ENCODE measurements around the gene RINL.
"Not testable (repeated sequence)": the region's sequence is repeated elsewhere in the genome, so short reads cannot be mapped to it uniquely, and the experiment has no call there.

RINL gene

DNA sequence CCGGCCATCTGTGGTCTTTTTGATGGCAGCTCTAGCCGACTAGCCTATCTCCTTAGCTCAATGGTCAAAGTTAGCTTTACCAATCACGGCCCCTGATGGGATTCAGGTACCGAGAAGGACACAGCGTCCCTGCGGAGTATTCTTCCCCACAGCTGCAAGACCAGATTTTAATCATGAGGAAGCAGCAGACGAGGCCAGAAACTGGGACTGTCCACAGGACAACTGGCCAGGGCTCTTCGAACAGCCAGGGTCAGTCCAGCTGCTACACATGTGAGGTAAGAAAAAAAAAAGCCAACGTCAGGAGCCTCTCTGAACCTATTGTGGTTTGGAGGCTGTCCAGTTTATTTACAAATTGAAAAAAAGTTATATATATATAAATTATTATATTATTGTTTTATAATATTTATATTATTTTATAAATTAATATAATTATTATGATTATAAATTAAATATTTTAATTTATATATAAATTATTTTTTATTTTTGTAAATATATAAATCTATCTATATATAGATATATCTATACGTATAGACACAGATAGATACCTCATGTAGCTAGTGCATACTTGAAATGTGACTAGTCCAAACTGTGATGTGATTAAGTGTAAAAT is 10.8 kb downstream of the RINL start:
- Mint-ChIP-seq H3K27ac (no peak overlapping the region), H3K4me3 (no peak overlapping the region), H3K36me3 (ENCODE audit: low read depth) (no peaks in the 10 kb centered on the region), H3K4me1 (peaks cover 40% of the 10 kb centered on the region), H3K27me3 (ENCODE audit: low read depth, poor library complexity) (peaks cover 17% of the 10 kb centered on the region), H3K9me3 (peaks cover 5% of the 10 kb centered on the region)
- DNase-seq = no peak
- no peak for TF ChIP-seq CTCF (IDR thresholded peaks at IDR 0.05)

GRCh38 chr19:38862321-38863059 is 15.6 kb downstream of the RINL start:
- Mint-ChIP-seq H3K4me3 (no peak overlapping the region), H3K4me1 (peaks cover 55% of the 10 kb centered on the region), H3K9me3 (peaks cover 7% of the 10 kb centered on the region), H3K27ac (peak overlapping the region; percentile 86), H3K27me3 (ENCODE audit: low read depth, poor library complexity) (peaks cover 3% of the 10 kb centered on the region), H3K36me3 (ENCODE audit: low read depth) (no peaks in the 10 kb centered on the region)
- DNase-seq = no peak
- no peak for TF ChIP-seq CTCF (IDR thresholded peaks at IDR 0.05)

DNA sequence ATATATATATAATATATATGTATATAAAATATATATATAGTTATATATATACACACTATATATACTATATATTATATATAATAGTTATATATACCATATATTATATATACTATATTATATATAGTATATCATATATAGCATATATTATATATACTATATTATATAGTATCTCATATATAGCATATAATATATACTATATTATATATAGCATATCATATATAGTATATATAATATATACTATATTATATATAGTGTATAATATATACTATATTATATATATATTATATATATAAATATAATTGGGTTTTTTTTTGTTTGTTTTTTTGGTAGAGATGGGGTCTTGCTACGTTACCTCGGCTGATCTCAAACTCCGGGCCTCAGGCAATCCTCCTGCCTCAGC is 16.7 kb downstream of the RINL start:
- DNase-seq = no peak
- TF ChIP-seq CTCF (IDR thresholded peaks at IDR 0.05) = no peak
- H3K4me3 Mint-ChIP-seq = no peak overlapping the region
- peaks cover 60% of the 10 kb centered on the region for H3K4me1 Mint-ChIP-seq
- H3K27ac Mint-ChIP-seq = no peak overlapping the region
- peaks cover 18% of the 10 kb centered on the region for H3K9me3 Mint-ChIP-seq
- peaks cover 5% of the 10 kb centered on the region for H3K36me3 Mint-ChIP-seq (ENCODE audit: low read depth)
- H3K27me3 Mint-ChIP-seq (ENCODE audit: low read depth, poor library complexity) = peaks cover 6% of the 10 kb centered on the region

DNA sequence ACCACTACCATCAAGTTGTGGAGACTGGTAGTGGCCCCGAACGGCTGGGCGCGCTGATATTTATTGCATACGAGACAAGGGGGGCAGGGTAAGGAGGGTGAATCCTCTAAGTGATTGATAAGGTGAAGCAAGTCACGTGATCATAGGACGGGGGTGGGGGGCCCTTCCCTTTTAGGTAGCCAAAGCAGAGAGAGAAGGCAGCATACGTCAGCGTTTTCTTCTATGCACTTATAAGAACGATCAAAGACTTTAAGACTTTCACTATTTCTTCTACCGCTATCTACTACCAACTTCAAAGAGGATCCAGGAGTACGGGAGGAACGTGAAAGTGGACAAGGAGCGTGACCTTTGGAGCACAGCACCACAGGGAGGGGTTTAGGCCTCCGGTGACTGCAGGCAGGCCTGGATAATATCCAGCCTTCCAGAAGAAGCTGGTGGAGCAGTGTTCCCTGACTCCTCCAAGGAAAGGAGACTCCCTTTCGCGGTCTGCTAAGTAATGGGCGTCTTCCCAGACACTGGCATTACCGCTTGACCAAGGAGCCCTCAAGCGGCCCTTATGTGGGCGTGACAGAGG is 18.4 kb downstream of the RINL start:
- H3K36me3 Mint-ChIP-seq (ENCODE audit: low read depth); DNase-seq; H3K27me3 Mint-ChIP-seq (ENCODE audit: low read depth, poor library complexity): not testable (repeated sequence)
- peaks cover 21% of the 10 kb centered on the region for H3K9me3 Mint-ChIP-seq
- peaks cover 46% of the 10 kb centered on the region for H3K4me1 Mint-ChIP-seq
- peak overlapping the region; percentile 23 for H3K4me3 Mint-ChIP-seq
- H3K27ac Mint-ChIP-seq = peak overlapping the region; percentile 95

- peaks cover 5% of the 10 kb centered on the region for H3K36me3 Mint-ChIP-seq (ENCODE audit: low read depth)
- peaks cover 33% of the 10 kb centered on the region for H3K9me3 Mint-ChIP-seq
- TF ChIP-seq CTCF (IDR thresholded peaks at IDR 0.05) = no peak
- H3K4me3 Mint-ChIP-seq = no peak overlapping the region
- peaks cover 42% of the 10 kb centered on the region for H3K4me1 Mint-ChIP-seq
- no peak for DNase-seq
- H3K27me3 Mint-ChIP-seq (ENCODE audit: low read depth, poor library complexity) = peaks cover 3% of the 10 kb centered on the region
- H3K27ac Mint-ChIP-seq = no peak overlapping the region
These were observed 21.3 kb downstream of the RINL start for GRCh38 chr19:38856813-38857212.

DNA sequence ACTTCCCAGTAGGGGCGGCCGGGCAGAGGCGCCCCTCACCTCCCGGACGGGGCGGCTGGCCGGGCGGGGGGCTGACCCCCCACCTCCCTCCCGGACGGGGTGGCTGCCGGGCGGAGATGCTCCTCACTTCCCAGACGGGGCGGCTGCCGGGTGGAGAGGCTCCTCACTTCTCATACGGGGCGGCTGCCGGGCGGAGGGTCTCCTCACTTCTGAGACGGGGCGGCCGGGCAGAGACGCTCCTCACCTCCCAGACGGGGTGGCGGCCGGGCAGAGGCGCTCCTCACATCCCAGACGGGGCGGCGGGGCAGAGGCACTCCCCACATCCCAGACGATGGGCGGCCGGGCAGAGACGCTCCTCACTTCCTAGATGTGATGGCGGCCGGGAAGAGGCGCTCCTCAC is 22.3 kb downstream of the RINL start:
- not testable (repeated sequence) for H3K4me3 Mint-ChIP-seq; H3K36me3 Mint-ChIP-seq (ENCODE audit: low read depth); H3K27me3 Mint-ChIP-seq (ENCODE audit: low read depth, poor library complexity); H3K27ac Mint-ChIP-seq; DNase-seq
- Mint-ChIP-seq H3K9me3 (peaks cover 33% of the 10 kb centered on the region), H3K4me1 (peaks cover 47% of the 10 kb centered on the region)

GRCh38 chr19:38854961-38855360 is 23.1 kb downstream of the RINL start:
- DNase-seq; H3K4me3 Mint-ChIP-seq; H3K27ac Mint-ChIP-seq; H3K27me3 Mint-ChIP-seq (ENCODE audit: low read depth, poor library complexity); H3K36me3 Mint-ChIP-seq (ENCODE audit: low read depth): not testable (repeated sequence)
- peaks cover 46% of the 10 kb centered on the region for H3K4me1 Mint-ChIP-seq
- peaks cover 33% of the 10 kb centered on the region for H3K9me3 Mint-ChIP-seq
